NCI-H2107 treated with DMSO at 0.1 percent for 48 hours (cell line): ENCODE measurements around the gene SYNE4.

Source experiments
- DNase-seq: peaks from one replicate; lab custom pipeline; 2025; ENCODE audit not compliant: unreplicated experiment; lab: John Stamatoyannopoulos, UW

Gene SYNE4

DNA sequence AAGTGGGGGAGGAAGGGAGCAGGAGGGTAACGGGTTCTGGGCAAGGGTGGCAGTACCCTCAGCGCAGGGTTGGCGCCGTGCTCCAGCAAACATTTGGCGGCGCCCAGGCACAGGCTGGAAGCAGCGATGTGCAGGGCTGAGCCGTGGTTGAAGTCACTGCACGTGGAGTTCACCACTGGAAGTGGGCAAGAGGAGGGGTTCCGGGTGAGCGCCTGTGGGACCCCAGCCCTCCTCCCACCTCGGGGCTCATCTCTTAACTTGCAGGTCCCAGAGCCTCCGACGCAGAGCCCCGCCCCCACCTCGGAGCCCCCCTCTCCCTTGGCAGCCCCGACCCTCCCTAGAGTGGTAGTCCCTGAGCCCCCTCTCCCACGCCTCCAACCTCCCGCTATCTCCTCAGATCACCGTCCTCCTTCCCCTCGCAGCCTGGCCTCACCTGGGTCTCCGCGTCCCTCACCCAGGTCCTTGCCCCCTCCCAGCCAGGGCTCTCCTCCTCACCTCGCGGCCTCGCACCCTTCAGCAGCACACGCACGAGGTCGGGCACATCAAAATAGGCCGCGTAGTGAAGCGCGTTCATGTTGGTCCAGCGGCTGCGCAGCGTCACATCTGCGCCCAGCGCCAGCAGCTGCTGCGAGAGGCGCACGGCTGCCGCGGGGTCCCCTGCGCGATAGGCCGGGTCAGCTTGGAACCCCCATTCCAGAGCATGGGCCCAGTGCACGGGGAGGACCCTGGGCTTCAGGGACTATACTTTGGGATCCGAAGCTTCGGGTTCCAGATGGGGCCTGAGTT lies 17.7 kb upstream of the SYNE4 start:
- no peak for DNase-seq

DNA sequence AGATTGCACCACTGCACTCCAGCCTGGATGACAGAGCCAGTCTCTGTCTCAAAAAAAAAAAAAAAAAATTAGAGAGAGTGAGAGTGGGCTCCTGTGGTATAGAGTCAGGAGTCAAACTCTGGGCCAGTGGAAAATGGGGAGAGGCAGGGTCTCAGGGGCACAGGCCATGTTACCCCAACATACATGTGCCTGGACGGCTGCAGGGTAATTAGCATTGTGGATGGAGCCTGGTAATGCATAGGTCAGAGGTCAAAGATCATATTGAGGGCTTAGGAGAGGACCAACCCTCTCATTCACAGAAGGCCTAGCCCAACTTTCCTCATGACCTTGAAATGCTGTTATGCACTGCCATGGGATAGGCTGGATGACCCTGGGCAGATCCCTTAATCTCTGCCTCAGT lies 16.9 kb upstream of the SYNE4 start:
- no peak for DNase-seq

DNA sequence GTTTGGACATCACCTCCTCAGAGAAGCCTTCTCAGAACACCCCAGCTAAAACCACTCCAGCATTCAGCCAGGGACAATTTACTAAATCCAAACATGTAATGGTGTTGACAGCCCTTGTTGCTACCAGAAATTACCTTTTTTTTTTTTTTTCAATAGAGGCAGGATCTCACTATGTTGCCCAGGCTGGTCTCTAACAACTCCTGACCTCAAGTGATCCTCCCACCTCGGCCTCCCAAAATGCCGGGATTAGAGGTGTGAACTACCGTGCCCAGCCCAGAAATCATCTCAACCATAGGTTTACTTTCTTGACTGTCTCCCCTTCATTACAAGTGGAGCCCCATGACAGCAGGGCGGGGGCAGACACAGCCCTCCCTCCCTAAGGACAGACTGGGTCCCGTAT lies 14.8 kb upstream of the SYNE4 start:
- no peak for DNase-seq

DNA sequence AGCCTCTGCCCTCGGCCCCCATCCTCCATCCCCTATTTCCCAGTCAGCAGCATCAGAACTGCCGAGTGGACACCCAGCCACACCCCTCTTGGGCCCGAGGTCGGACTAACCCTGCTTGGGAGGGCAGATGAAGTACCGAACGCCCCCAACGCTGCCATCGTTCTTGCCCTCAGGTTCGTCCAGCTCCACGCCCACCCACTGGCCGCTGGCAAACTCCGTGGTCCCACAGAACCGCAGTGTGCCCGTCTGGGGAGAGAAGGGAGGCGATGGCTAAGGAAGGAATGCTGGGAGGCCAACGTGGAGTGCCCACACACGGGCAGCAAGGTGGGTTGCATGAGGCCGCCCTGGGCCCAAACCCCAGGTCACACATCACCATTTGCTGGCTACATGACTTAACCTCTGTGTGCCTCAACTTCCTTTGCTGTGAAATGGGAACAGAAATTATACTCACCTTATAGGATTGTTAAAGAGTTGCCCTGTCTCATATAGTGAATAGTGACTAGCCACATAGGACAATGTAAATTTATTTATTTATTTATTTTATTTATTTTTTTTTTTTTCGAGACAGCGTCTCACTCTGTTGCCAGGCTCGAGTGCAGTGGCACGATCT lies 10.6 kb upstream of the SYNE4 start:
- DNase-seq, result no peak

DNA sequence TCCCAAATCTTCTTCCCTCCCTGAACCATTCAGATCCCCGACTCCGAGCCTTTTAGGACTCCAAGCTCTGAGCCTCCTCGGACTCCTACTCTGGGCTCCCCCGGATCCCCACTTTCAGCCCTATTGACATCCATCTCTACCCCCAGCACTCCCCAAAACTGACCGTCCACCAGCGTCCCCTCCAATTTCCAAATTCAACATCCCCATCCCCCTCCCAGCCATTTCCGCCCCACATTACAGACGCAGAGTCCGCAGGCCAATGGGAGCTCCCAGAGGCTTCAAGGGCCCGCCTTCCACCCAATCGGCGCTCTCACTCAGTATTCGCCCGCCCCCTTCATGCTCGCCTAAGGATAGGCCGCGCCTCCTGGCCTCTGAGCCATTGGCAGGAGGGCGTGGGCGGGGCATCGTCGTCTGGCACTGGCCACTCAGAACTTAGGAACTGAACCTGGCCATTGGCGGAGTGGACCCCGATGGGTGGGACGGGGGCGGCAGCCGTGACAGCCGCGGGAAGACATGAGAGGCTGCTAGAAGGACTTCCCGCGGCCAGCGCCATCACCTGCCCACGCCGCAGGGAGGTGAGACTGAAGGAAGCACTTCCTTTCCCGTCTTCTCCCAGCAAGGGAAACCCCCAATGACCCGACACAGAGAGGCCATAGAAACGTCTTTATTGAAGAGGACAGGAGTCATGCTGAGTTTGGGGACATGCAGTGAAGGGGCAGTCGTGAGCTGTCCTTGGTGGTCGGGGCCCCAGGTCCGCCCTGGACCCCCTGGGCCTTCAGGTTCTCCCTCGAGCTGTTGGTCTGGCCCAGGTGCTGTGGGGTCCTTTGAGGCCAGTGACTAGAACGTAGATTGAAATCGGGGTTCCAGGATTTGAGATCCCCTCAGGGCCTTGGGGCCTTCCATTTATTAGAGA lies 5.7 kb upstream of the SYNE4 start, which contains the start of gene ALKBH6:
Gene ALKBH6 (minus strand): TSS at position 202 of the 913 bp plus-strand sequence. CDS start 816 bp downstream, outside the sequence.
- peak; percentile 95 for DNase-seq

DNA sequence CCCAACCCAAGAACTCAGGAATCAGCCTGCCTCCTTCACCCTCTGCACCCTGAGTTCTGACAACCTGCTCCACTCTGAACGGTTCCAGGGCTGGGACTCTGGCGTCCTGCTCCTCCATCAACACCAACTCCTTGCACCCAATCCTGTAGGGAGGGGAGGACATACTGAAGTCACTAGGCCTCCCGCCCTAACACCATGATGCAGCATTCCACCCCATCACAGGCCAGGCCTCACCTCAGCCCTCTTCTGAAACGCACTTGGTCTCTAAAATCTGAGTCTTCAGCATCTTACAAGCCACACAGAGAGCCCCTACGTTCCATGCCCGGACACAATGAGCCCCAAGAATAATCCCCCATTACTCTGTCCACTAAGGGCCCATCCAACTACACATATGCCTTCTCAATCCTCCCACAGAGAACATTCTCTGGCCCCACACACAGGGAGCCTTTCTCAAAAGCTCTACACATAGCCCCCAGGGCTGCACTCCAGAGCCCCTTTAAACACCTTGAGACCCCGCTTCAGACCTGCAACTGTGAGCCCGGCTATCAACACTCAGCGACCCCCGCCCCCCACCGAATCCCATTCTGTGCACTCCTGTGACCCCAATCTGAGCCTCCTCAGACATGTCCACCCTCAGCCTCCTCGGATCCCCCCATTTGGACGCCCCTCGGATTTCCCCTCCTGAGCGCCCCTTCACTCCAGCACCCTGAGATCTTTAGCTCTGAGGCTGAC lies 4.8 kb upstream of the SYNE4 start:
- no peak for DNase-seq

DNA sequence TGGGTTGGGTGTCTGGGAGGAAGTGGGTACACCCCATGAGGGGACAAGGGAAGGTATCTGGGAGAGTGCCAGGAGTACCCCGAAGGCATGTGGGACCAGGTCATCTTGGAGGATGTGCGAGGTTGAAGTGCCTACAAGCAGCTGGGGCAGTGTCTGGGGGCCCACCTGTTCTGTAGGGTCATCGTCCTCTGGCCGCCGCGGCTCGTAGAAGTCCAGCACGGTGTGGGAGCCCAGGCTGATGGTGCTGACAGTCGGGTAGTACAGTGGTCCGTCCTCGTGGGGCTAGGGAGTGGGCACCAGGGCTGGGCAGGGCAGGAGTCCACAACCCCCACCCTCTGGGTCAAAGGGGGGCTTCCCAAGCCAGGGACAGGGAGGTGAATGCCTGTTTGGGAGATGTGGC lies 1.8 kb upstream of the SYNE4 start:
- DNase-seq, result no peak

DNA sequence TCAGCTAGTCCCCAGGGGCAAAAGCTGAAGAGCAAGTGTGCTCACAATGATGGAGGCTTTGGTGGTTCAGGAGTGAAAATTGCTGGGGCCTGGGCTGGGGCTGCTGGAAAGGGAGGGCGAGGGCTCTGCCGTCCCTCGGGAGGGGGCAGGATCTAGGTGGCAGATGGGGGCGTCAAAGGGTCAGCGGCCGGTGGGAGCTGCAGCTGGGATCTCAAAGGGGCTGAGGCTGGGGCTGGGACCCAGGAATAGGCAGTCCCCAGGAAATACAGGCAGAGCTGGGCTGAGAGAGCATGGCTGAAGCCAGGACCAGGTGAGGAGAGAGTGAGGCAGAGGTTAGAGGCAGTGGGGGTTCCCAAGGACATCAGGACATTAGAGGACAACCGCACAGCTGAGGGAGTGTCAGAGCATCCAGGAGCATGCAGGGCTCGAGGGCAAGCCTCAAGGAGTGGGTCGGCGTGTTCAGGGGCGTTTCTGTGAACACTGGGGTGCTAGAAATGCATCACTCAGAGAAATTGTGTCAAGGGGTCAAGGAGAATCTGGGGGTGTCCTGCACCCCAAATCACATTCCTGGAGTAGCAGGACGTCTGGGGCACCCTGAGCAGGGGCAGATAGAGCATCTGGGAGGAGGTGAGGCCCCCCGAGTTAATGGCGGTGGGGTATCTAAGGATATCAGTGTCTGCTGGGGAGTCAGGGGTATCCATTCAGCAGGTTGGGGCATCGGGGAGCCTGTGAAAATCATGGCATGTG lies 1.2 kb upstream of the SYNE4 start:
- DNase-seq, result no peak

DNA sequence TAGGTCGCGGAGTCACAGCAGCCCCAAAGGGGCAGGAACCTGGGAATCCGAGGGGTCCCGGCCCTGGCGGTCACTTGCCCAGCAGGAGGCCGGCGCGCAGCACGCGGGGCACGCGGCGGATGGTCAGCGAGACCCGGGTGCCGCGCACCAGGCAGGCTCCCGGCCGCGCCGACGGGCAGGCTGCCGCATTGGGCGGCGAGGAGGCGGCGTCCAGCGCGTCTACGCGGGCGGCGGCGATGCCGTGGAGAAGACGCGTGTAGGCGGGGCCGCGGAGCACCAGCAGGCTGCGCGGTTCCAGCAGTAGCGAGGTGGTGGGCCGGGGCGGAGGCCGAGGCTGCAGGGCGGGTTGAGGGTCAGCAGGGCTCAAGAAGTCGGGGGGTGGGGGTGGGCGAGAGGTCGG lies 607 bp upstream of the SYNE4 start:
- DNase-seq, result no peak

DNA sequence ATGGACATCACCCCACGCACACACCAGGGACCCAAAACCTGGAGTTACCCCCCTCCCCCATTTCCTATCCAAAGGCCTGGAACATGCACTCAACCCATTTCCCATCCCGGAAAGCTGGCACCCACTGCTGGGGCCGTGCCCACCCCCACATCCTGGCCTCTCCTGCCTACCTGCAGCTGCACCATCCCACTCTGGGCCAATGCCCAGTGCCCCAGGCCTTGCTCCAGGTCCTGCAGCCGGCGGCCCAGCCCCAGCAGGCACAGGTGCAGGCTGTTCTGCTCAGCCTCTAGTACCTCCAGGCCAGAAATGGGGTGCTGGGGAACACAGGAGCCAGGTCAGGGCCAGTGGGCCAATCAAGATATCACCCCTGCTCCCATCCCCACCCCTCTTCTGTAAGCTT lies 1.7 kb downstream of the SYNE4 start:
- DNase-seq, result no peak

DNA sequence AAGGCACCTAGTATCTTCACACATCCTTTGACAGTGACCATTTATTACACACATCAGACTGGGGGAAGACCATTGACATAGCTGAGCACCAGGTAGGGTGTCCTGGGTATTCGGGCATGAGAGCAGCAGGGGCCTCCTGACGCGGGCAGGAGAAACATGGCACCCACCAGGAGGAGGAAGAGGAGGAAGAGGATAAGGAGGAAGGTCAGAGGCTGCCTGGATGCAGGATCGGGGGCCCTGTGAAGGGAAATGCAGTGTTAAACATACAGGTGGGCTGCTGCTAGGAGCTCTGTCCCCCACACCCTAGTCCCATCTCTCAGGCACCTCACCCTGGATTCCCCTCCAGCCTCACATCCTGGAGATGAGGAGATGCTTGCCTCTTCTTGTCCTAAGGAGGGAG lies 5.3 kb downstream of the SYNE4 start:
- no peak for DNase-seq

DNA sequence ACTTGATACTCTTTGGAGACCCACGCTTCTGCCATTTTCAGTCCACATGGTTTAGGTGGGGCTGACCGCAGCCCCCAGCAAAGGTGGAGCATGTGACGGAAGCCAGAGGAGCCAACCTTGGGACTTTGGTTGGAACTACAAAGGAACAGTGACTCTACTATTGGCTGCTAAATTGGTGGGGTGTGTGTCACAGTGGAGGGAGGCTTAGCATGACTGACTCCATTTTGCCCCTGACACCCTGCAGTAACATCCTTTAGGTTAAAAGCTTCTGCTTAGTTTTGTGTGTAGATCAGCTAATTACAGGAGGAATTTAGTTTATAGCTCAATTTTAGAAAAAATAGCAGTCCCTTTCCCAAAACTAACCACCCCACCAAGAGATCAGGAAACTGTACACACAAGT lies 7.0 kb downstream of the SYNE4 start:
- DNase-seq, result no peak

DNA sequence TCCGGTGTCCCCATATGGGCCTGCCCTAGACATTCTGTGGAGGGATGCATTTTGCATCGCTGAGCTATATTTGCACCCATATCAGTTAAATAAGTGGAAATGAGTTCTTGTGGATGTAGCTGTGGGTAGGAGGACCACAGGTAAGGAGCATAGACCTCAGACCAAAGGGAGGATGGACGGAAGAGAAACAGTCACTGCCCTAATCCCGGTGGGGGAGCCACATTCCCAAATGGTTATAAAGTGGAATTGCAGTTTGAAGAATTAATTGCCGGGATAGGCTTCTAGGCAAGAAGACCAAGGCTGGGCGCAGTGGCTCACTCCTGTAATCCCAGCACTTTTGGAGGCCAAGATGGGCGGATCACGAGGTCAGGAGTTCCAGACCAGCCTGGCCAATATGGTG lies 11.8 kb downstream of the SYNE4 start:
- DNase-seq, result no peak

DNA sequence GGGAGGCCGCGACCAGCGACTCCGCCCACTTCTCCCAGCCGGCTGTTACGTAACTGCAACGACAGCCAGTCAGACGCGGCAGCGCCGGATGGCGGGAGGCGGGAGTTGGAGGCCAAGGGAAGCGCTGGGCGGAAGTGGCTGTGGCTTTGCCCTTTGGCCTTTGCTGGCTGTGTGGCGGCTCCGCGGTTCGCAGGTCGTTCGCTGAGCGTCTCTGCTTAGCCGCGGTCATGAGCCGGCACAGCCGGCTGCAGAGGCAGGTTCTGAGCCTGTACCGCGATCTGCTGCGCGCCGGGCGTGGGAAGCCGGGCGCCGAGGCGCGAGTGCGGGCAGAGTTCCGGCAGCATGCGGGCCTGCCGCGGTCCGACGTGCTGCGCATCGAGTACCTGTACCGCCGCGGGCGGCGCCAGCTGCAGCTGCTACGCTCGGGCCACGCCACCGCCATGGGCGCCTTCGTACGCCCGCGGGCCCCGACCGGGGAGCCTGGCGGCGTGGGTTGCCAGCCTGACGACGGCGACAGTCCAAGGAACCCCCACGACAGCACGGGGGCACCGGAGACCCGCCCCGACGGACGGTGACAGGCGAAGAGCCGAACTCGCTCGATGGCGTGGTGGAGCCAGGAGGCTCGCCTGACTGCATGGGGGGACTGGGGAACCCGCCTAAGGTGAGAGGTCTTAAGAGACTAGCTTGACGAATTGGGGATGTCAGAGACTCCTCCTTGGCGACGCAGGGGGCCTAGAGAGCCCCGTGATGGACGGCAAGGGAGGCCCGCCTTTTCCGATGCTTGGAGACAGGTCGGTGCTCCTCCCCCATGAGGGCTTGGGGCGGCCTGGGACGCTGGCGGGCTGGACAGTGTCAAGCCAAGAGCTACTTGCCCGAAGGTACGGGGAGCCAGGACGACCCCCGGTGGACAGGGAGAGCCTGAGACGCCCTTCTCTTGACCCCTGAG lies 13.3 kb downstream of the SYNE4 start, which contains the start of gene SDHAF1:
Gene SDHAF1 (plus strand): TSS at position 141 of the 946 bp plus-strand sequence. CDS start 87 bp downstream, at position 228.
- DNase-seq, result peak; percentile 79

DNA sequence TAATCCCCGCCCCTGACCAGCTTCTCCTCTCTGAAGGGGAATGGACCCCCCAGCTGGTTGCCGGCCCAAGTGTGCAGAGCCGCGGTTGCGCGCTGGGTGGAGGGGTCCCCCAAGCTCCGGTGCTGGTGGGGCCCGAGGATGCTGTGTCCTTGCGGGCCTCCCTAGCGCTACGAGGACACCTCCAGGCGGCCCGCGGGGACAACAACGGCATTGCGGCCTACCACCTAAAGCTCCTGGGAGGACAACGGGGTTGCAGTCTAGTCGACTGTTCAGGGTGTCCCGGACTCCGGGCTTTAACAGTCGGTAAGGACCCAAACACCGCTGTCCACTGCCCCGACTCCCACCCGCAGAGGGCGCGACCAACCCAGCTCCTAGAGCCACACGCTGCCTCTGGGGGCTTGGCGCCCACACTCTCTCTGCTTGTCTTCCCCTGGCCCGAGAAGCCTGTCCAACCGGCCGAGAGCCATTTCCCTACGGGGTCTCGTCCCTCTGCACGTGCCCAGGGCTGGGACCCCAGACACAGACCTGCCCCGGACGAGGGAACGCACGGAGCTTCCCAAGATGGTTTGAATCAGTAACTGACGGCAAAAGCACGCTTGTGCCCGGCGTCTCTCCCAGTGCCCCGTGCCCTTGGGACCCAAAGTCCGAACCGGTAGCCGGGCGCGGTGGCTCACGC lies 14.6 kb downstream of the SYNE4 start:
- no peak for DNase-seq

DNA sequence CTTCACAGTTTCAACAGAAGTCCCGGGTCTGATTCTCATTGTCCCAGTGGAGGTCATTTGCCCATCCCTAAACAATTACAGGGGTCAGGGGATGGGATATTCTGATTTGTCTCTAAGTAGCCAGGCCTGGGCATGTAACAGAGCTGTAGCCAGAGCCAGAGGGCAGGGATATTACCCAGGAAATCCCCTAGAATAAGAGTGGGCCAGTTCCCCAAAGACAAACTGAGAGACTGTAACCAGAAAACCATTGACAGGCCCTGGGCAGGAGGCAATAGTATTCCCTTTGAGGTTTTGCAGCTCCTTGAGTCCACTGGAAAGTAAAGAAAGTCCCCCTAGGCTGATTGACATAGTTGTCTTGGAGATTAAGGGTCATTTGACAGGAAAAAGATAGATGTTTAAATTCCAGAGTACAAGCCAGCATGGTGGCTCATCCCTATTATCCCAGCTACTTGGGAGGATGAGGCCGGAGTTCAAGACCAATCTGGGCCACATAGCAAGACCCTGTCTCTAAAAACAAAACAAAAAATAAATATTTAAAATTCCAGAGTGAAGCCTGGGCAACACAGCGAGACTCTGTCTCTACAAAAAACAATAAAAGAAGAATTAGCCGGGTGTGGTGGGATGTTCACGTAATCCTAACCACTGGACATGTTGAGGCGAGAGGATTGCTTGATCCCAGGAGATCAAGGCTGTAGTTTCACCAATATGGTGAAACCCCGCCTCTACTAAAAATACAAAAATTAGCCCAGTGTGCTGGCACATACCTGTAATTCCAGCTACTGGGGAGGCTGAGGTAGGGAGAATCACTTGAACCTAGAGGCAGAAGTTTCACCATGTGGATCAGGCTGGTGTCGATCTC lies 15.5 kb downstream of the SYNE4 start:
- no peak for DNase-seq

DNA sequence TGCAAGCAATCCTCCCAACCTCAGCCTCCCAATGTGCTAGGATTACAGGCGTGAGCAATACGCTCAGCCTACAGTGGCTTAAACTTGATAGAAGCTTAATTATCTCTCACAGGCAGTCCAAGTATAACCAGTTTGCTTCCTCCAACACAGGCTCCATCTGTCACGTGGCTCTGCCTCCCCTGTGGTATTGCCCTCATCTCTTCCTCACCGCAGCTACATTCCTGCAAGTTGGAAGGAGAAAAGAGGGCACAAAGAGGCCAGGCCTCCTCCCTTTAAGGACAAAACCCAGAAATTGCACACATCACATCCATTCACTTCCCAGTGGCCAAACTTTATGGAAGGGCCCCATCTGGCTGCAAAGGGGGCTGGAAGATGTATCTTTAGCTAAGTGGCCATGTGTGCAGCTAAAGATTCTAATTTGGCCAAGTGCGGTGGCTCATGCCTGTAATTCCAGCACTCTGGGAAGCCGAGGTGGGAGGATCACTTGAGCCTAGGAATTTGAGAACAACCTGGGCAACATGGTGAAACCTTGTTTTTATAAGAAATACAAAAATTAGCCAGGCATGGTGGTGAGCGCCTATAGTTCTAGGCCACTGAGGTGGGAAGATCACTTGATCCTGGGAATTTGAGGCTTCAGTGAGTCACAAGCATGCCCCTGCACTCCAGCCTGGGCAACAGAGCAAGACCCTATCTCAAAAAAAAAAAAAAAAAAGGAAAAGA lies 16.7 kb downstream of the SYNE4 start:
- DNase-seq, result no peak
